Stimulated activated CD4-positive, alpha-beta T cell treated with anti-CD3 and anti-CD28 coated beads, Interleukin-1b, Interleukin-23, amount 100 ng/mL, for 24 hours (primary cell): ENCODE data around the gene VASP.

Experiments
- DNase-seq, 4 experiments: peaks; one replicate each; pipeline ENCODE4 v3.0.0-alpha.2; 2020; ENCODE audit warnings: low read depth in 4 of 4, low spot score in 1 of 4

The VASP gene

GRCh38 chr19:45506989-45507871 lies at the start of gene VASP:
TSS of gene VASP (plus strand) at chr19:45507479. CDS start at chr19:45507772, 293 bp downstream.
- peak; percentile 66 to 88 (median 77) for DNase-seq

- DNase-seq, result no peak
Measured at GRCh38 chr19:45457776-45458175, 49.5 kb upstream of the VASP start.

GRCh38 chr19:45460807-45461347 lies 46.4 kb upstream of the VASP start:
- no peak for DNase-seq

- DNase-seq, result no peak
Measured at GRCh38 chr19:45462174-45462573, 45.1 kb upstream of the VASP start.

GRCh38 chr19:45463241-45463640 lies 44.0 kb upstream of the VASP start:
- no peak for DNase-seq

GRCh38 chr19:45464274-45464673 lies 43.0 kb upstream of the VASP start:
- no peak for DNase-seq

- no peak for DNase-seq
Measured at GRCh38 chr19:45464852-45465441, 42.3 kb upstream of the VASP start.

GRCh38 chr19:45467115-45467455 lies 40.2 kb upstream of the VASP start:
- DNase-seq, result no peak

- peak; percentile 84 to 93 (median 86) for DNase-seq
Measured at GRCh38 chr19:45467456-45468158, 39.7 kb upstream of the VASP start, which contains the start of gene FOSB. TSS of gene FOSB (plus strand) at chr19:45467996. CDS start at chr19:45468587, 591 bp downstream.

GRCh38 chr19:45468159-45468651 lies 39.1 kb upstream of the VASP start:
- DNase-seq, result peak in 1 of 4 experiments; percentile 13

- DNase-seq, result peak in 1 of 4 experiments; percentile 57
Measured at GRCh38 chr19:45468803-45469131, 38.5 kb upstream of the VASP start.

- peak; percentile 77 to 91 (median 83) for DNase-seq
Measured at GRCh38 chr19:45469132-45469944, 37.9 kb upstream of the VASP start.

- no peak for DNase-seq
Measured at GRCh38 chr19:45469945-45470761, 37.1 kb upstream of the VASP start.

- no peak for DNase-seq
Measured at GRCh38 chr19:45470762-45471081, 36.6 kb upstream of the VASP start.

- DNase-seq, result no peak
Measured at GRCh38 chr19:45471111-45471930, 36.0 kb upstream of the VASP start.

GRCh38 chr19:45471931-45472562 lies 35.2 kb upstream of the VASP start:
- no peak for DNase-seq

- no peak for DNase-seq
Measured at GRCh38 chr19:45472563-45473366, 34.5 kb upstream of the VASP start.

GRCh38 chr19:45473367-45473681 lies 34.0 kb upstream of the VASP start:
- no peak for DNase-seq
